ENCODE measurements around the gene SHTN1. TPM values are rescaled to one million over a fixed set of nuclear protein-coding genes. Genes with fewer than 3 reads are reported as not detected.

The SHTN1 gene
- total RNA-seq, 4 donors from 2014 or later: 8.1 to 36.7 (median 20.0) TPM

- TF ChIP-seq CTCF (IDR thresholded peaks at IDR 0.05; ENCODE audit: low read depth): no peak
These were observed 57.0 kb downstream of the SHTN1 start for GRCh38 chr10:116947841-116948529.

GRCh38 chr10:116944911-116945310 is 60.1 kb downstream of the SHTN1 start:
- TF ChIP-seq CTCF (IDR thresholded peaks at IDR 0.05; ENCODE audit: low read depth): no peak

- TF ChIP-seq CTCF (IDR thresholded peaks at IDR 0.05; ENCODE audit: low read depth): no peak
These were observed 73.2 kb downstream of the SHTN1 start for GRCh38 chr10:116931806-116932205.

GRCh38 chr10:116926426-116926825 is 78.6 kb downstream of the SHTN1 start:
- no peak for TF ChIP-seq CTCF (IDR thresholded peaks at IDR 0.05; ENCODE audit: low read depth)

GRCh38 chr10:116925056-116925455 is 79.9 kb downstream of the SHTN1 start:
- TF ChIP-seq CTCF (IDR thresholded peaks at IDR 0.05; ENCODE audit: low read depth): no peak

DNA sequence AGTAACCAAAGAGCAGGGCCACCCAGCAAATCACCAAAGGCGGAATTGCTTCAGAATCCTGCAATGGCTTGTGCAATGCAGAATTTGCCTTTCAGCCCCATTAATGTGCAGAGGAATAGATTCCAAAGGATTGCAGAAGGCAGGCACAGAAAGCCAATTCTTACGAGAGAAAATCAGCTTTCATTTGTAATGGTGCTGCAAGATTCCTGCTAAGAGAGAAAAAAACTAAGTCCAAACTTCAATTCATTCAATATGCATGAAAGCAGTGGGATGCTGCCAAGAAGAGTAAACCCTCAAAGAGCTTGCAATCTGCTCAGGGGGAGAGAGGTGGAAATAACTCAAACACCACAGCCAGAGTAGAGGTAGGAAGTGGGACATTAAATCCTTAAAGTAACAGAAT is 85.3 kb downstream of the SHTN1 start:
- TF ChIP-seq CTCF (IDR thresholded peaks at IDR 0.05; ENCODE audit: low read depth): no peak

DNA sequence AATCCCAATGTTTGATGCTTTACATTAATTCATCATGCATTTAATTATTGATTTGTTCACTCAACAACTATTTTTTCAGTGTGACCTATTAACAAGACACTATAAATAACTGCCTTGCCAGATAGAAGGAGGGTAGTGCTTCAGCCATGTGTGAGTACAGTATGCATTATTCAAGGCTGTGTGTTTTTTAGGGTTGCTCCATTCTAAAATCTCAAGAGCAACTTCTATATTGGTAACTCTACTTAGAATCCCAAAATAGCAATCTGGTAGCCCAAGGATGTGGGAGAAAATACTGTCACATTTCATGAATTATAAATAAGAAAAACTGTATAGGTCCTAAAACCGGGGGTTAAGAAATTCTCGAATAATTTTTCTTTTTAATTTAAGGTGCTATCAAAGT is 85.8 kb downstream of the SHTN1 start:
- no peak for TF ChIP-seq CTCF (IDR thresholded peaks at IDR 0.05; ENCODE audit: low read depth)

Measured in subcutaneous adipose tissue (tissue), 4 donors.